CD4-positive, alpha-beta T cell treated with Interferon alpha-2 for 1 hour (primary cell): ENCODE measurements around the gene SERPINA6.
"Not testable (repeated sequence)": the region's sequence is repeated elsewhere in the genome, so short reads cannot be mapped to it uniquely, and the experiment has no call there.

Source experiments
- DNase-seq, 2 donors: peaks; one replicate each; pipeline ENCODE4 v3.0.0-alpha.2; 2020 to 2022

The SERPINA6 gene

GRCh38 chr14:94322648-94323570 lies at the start of gene SERPINA6:
Gene SERPINA6 (minus strand): TSS chr14:94323336. CDS start chr14:94314648, 8,688 bp downstream.
- no peak for DNase-seq

GRCh38 chr14:94372021-94372605 lies 49.0 kb upstream of the SERPINA6 start:
- no peak for DNase-seq

- DNase-seq = no peak
These were observed 47.4 kb upstream of the SERPINA6 start for GRCh38 chr14:94370524-94370910.

- DNase-seq = not testable (repeated sequence)
These were observed 46.8 kb upstream of the SERPINA6 start for GRCh38 chr14:94369766-94370523.

GRCh38 chr14:94368956-94369355 lies 45.8 kb upstream of the SERPINA6 start:
- DNase-seq = no peak

GRCh38 chr14:94368243-94368590 lies 45.1 kb upstream of the SERPINA6 start:
- DNase-seq = no peak

- DNase-seq = peak in 1 of 2 donors; percentile 25
These were observed 44.5 kb upstream of the SERPINA6 start for GRCh38 chr14:94367347-94368242.

- DNase-seq = no peak
These were observed 43.2 kb upstream of the SERPINA6 start, which contains the start of gene SERPINA2 for GRCh38 chr14:94366146-94366915. Gene SERPINA2 (minus strand): TSS chr14:94366698.

GRCh38 chr14:94365624-94366023 lies 42.5 kb upstream of the SERPINA6 start:
- DNase-seq = no peak

- no peak for DNase-seq
These were observed 41.8 kb upstream of the SERPINA6 start for GRCh38 chr14:94364964-94365363.

GRCh38 chr14:94364037-94364436 lies 40.9 kb upstream of the SERPINA6 start:
- DNase-seq = no peak

GRCh38 chr14:94363151-94363624 lies 40.1 kb upstream of the SERPINA6 start:
- no peak for DNase-seq

- DNase-seq = no peak
These were observed 39.5 kb upstream of the SERPINA6 start for GRCh38 chr14:94362614-94363133.

- DNase-seq = no peak
These were observed 38.5 kb upstream of the SERPINA6 start for GRCh38 chr14:94361682-94362081.

- DNase-seq = no peak
These were observed 37.9 kb upstream of the SERPINA6 start for GRCh38 chr14:94360945-94361565.

- DNase-seq = no peak
These were observed 34.0 kb upstream of the SERPINA6 start for GRCh38 chr14:94357166-94357565.

GRCh38 chr14:94356379-94357056 lies 33.4 kb upstream of the SERPINA6 start:
- DNase-seq = no peak

- peak in 1 of 2 donors; percentile 28 for DNase-seq
These were observed 32.2 kb upstream of the SERPINA6 start for GRCh38 chr14:94355191-94355794.

GRCh38 chr14:94354638-94355185 lies 31.6 kb upstream of the SERPINA6 start:
- DNase-seq = no peak
